IMR-90 (cell line): ENCODE results near the gene MRTFB. TPM values are rescaled to one million over a fixed set of nuclear protein-coding genes. Genes with fewer than 3 reads are reported as not detected.

ENCODE experiments used
- ATAC-seq: fragments of 200-7000 bp; cut with Tn5 transposase; 2 replicates; pipeline ENCODE4 v1.9.1; 2020; ENCODE audit warnings: low read depth, mild to moderate bottlenecking, moderate library complexity
- BruUV-seq: library from RNA; stranded (reverse); fragments of 400-500 nt; replicated peaks from 2 replicates; lab custom pipeline; 2021; lab: Mats Ljungman, UMichigan
- CTCF ChIA-PET: fragments of 300-600 bp; formaldehyde crosslinking; extraction: SDS; loops from one replicate; lab custom pipeline; 2021; ENCODE audit warnings: antibody characterized with exemption; lab: Yijun Ruan, JAX
- POLR2A ChIA-PET: fragments of 300-600 bp; sonication (Branson Sonifier 250); formaldehyde crosslinking; loops from one replicate; lab custom pipeline; 2022; ENCODE audit warnings: antibody characterized with exemption; ENCODE audit not compliant: unreplicated experiment; lab: Charles Lee
- DNase-seq: peaks from one replicate; pipeline ENCODE4 v3.0.0; 2013
- H2AFZ ChIP-seq: replicated peaks from 2 replicates; pipeline ENCODE3; 2013; ENCODE audit warnings: low read length, mild to moderate bottlenecking; ENCODE audit not compliant: poor library complexity
- H2AK5ac ChIP-seq: 2 replicates; pipeline ENCODE4 v1.6.1; 2013; ENCODE audit warnings: low read depth, low read length, inconsistent platforms
- H2AK9ac ChIP-seq: replicated peaks from 2 replicates; pipeline ENCODE3; 2013; ENCODE audit warnings: mild to moderate bottlenecking, low read depth, low read length, moderate library complexity; ENCODE audit not compliant: poor library complexity
- H2BK120ac ChIP-seq: 2 replicates; pipeline ENCODE4 v1.6.1; 2013; ENCODE audit warnings: low read depth, low read length, inconsistent platforms
- H2BK15ac ChIP-seq: 3 replicates; pipeline ENCODE4 v1.6.1; 2013; ENCODE audit warnings: low read depth, low read length, inconsistent platforms
- H2BK20ac ChIP-seq: 2 replicates; pipeline ENCODE4 v1.6.1; 2013; ENCODE audit warnings: low read depth, mild to moderate bottlenecking, inconsistent platforms, low read length, moderate library complexity
- H2BK5ac ChIP-seq: 2 replicates; pipeline ENCODE4 v1.6.1; 2013; ENCODE audit warnings: mild to moderate bottlenecking, low read depth, low read length, inconsistent platforms; ENCODE audit not compliant: poor library complexity, severe bottlenecking
- H3K14ac ChIP-seq: replicated peaks from 2 replicates; pipeline ENCODE4 v1.6.1; 2013; ENCODE audit warnings: low read depth, low read length, inconsistent platforms
- H3K18ac ChIP-seq: 2 replicates; pipeline ENCODE4 v1.6.1; 2013; ENCODE audit warnings: low read depth, low read length, control low read depth
- H3K23ac ChIP-seq: 2 replicates; pipeline ENCODE4 v1.6.1; 2013; ENCODE audit warnings: low read depth, low read length, inconsistent platforms
- H3K27ac ChIP-seq: 2 replicates; pipeline ENCODE4 v1.5.1; 2013; ENCODE audit warnings: mild to moderate bottlenecking, control low read depth, low read length; ENCODE audit not compliant: insufficient read depth
- H3K27me3 ChIP-seq: 2 replicates; pipeline ENCODE4 v1.6.1; 2013; ENCODE audit warnings: low read length; ENCODE audit not compliant: control insufficient read depth, insufficient read depth
- H3K36me3 ChIP-seq: 2 replicates; pipeline ENCODE4 v1.6.1; 2013; ENCODE audit warnings: low read length, mixed read lengths; ENCODE audit not compliant: control insufficient read depth, insufficient read depth
- H3K4ac ChIP-seq: 2 replicates; pipeline ENCODE4 v1.6.1; 2013; ENCODE audit warnings: low read depth, low read length, inconsistent platforms
- H3K4me1 ChIP-seq: 2 replicates; pipeline ENCODE4 v1.6.1; 2013; ENCODE audit warnings: low read length, mixed read lengths; ENCODE audit not compliant: control insufficient read depth, insufficient read depth
- H3K4me2 ChIP-seq: 2 replicates; pipeline ENCODE4 v1.6.1; 2013; ENCODE audit warnings: low read depth, mild to moderate bottlenecking, control low read depth, low read length, moderate library complexity
- H3K4me3 ChIP-seq: 2 replicates; pipeline ENCODE4 v1.5.1; 2013; ENCODE audit warnings: low read depth, mild to moderate bottlenecking, control low read depth, low read length, moderate library complexity; ENCODE audit not compliant: insufficient read depth
- H3K56ac ChIP-seq: 2 replicates; pipeline ENCODE4 v1.6.1; 2013; ENCODE audit warnings: low read length, inconsistent platforms; ENCODE audit not compliant: insufficient read depth; ENCODE audit errors: extremely low read depth
- H3K79me1 ChIP-seq, 2 experiments: 2 replicates each; pipeline ENCODE4 v1.6.1; 2013; ENCODE audit warnings: low read length in 2 of 2, inconsistent platforms in 1 of 2, low read depth in 1 of 2
- H3K9ac ChIP-seq: 2 replicates; pipeline ENCODE4 v1.6.1; 2013; ENCODE audit warnings: low read depth, low read length, control low read depth
- H3K9me1 ChIP-seq: 2 replicates; pipeline ENCODE4 v1.6.1; 2013; ENCODE audit warnings: low read length, inconsistent platforms; ENCODE audit not compliant: insufficient read depth
- H3K9me3 ChIP-seq: 2 replicates; pipeline ENCODE4 v1.6.1; 2013; ENCODE audit warnings: low read length; ENCODE audit not compliant: control insufficient read depth, insufficient read depth
- H4K20me1 ChIP-seq: 2 replicates; pipeline ENCODE4 v1.6.1; 2013; ENCODE audit warnings: low read length, inconsistent platforms; ENCODE audit not compliant: insufficient read depth
- H4K5ac ChIP-seq: 2 replicates; pipeline ENCODE4 v1.6.1; 2013; ENCODE audit warnings: mild to moderate bottlenecking, low read depth, low read length, control low read depth
- H4K8ac ChIP-seq, 2 experiments: 2 replicates each; pipeline ENCODE4 v1.6.1; 2013; ENCODE audit warnings: low read depth in 2 of 2, low read length in 2 of 2, control low read depth in 1 of 2, inconsistent platforms in 1 of 2
- H4K91ac ChIP-seq: 2 replicates; pipeline ENCODE4 v1.6.1; 2013; ENCODE audit warnings: low read depth, low read length, inconsistent platforms; ENCODE audit not compliant: insufficient read depth
- BHLHE40 ChIP-seq: fragments of 150-350 bp; IDR thresholded peaks from 2 replicates; pipeline ENCODE4 v1.6.1; 2016; ENCODE audit warnings: mild to moderate bottlenecking, low read depth, low read length
- CEBPB ChIP-seq: IDR thresholded peaks from 2 replicates; pipeline ENCODE4 v1.6.1; 2012; ENCODE audit warnings: low read depth, low read length, improper control_type of control experiment
- CHD1 ChIP-seq: IDR thresholded peaks from 2 replicates; pipeline ENCODE4 v1.6.1; 2012; ENCODE audit warnings: low read depth, low read length, improper control_type of control experiment
- FOS ChIP-seq: fragments of 150-350 bp; IDR thresholded peaks from 2 replicates; pipeline ENCODE4 v1.6.1; 2016; ENCODE audit warnings: low read depth, low read length
- MAFK ChIP-seq: IDR thresholded peaks from 2 replicates; pipeline ENCODE4 v1.6.1; 2012; ENCODE audit warnings: low read depth, low read length, improper control_type of control experiment
- MAZ ChIP-seq: IDR thresholded peaks from 2 replicates; pipeline ENCODE4 v1.6.1; 2012; ENCODE audit warnings: low read depth, mild to moderate bottlenecking, low read length, improper control_type of control experiment, moderate library complexity, borderline replicate concordance
- MXI1 ChIP-seq: IDR thresholded peaks from 2 replicates; pipeline ENCODE4 v1.6.1; 2012; ENCODE audit warnings: low read depth, mild to moderate bottlenecking, low read length, moderate library complexity, borderline replicate concordance
- NFE2L2 ChIP-seq: fragments of 150-350 bp; IDR thresholded peaks from 2 replicates; pipeline ENCODE4 v1.6.1; 2016; ENCODE audit warnings: low read depth, mild to moderate bottlenecking, low read length
- POLR2A ChIP-seq: IDR thresholded peaks from 2 replicates; pipeline ENCODE4 v1.6.1; 2012; ENCODE audit warnings: mild to moderate bottlenecking, low read depth, low read length
- RAD21 ChIP-seq: IDR thresholded peaks from 2 replicates; pipeline ENCODE4 v1.6.1; 2012; ENCODE audit warnings: low read length, improper control_type of control experiment
- RCOR1 ChIP-seq: IDR thresholded peaks from 2 replicates; pipeline ENCODE4 v1.6.1; 2012; ENCODE audit warnings: mild to moderate bottlenecking, low read length, improper control_type of control experiment; ENCODE audit not compliant: insufficient replicate concordance
- RFX5 ChIP-seq: IDR thresholded peaks from 2 replicates; pipeline ENCODE4 v1.8.0; 2012; ENCODE audit warnings: low read depth, mild to moderate bottlenecking, low read length, moderate library complexity
- SMC3 ChIP-seq: fragments of 150-350 bp; IDR thresholded peaks from 2 replicates; pipeline ENCODE4 v1.6.1; 2016; ENCODE audit warnings: low read depth, mild to moderate bottlenecking, antibody characterized with exemption, low read length, moderate library complexity
- WGBS, 2 experiments: methylation state at CpG; one replicate each; pipeline versions ENCODE4 v1.1.5 to v1.1.7; 2013; ENCODE audit warnings: missing lambda C conversion rate in 2 of 2; ENCODE audit not compliant: insufficient read length in 1 of 2; ENCODE audit errors: extremely low coverage in 2 of 2; 5-methylcytosine and 5-hydroxymethylcytosine counted together
- dilution Hi-C: fragments of 300-500 bp; cut with HindIII; formaldehyde crosslinking; loops from one replicate; pipeline ENCODE4 v1.14.3; 2018; ENCODE audit warnings: low sequenced_read_pairs; ENCODE audit not compliant: unreplicated experiment
- in situ Hi-C: fragments of 300-500 bp; cut with MboI; formaldehyde crosslinking; loops from 3 replicates; pipeline ENCODE4 v1.14.3; 2019; ENCODE audit warnings: low sequenced_read_pairs, inconsistent platforms, mixed read lengths
- intact Hi-C: fragments of 100-400 bp; cut with micrococcal nuclease; formaldehyde crosslinking; loops from 2 replicates; pipeline ENCODE4 v1.10.0; 2022
- polyA plus RNA-seq, 3 experiments: library from polyadenylated mRNA; depleted of rRNA; stranded (reverse); fragments of >200 nt; gene quantifications; 2 replicates each; pipeline ENCODE4 v1.2.3, GENCODE V29; 2012; ENCODE audit warnings: low replicate concordance in 1 of 3
- total RNA-seq: library from RNA; depleted of rRNA; stranded (reverse); fragments of >200 nt; gene quantifications from 2 replicates; pipeline ENCODE4 v1.2.3, GENCODE V29; 2012
- TF ChIP-seq, protein P1 (sequence below): fragments of 150-350 bp; IDR thresholded peaks from 2 replicates; pipeline ENCODE4 v1.6.1; 2016; ENCODE audit warnings: low read depth, mild to moderate bottlenecking, low read length, moderate library complexity, borderline replicate concordance
- TF ChIP-seq, protein P2 (sequence below): fragments of 150-350 bp; IDR thresholded peaks from 2 replicates; pipeline ENCODE4 v1.6.1; 2017; ENCODE audit warnings: mild to moderate bottlenecking, antibody characterized with exemption, low read length, low read depth
- TF ChIP-seq, protein P3 (sequence below): conservative IDR thresholded peaks from 2 replicates; pipeline ENCODE4 v1.5.1; 2012; ENCODE audit warnings: mild to moderate bottlenecking, low read depth, low read length, improper control_type of control experiment

MRTFB gene
- total and polyA plus RNA-seq, 2 of the 4 experiments (the other 2 are of a cell fraction): 4.4 to 5.4 TPM

DNA sequence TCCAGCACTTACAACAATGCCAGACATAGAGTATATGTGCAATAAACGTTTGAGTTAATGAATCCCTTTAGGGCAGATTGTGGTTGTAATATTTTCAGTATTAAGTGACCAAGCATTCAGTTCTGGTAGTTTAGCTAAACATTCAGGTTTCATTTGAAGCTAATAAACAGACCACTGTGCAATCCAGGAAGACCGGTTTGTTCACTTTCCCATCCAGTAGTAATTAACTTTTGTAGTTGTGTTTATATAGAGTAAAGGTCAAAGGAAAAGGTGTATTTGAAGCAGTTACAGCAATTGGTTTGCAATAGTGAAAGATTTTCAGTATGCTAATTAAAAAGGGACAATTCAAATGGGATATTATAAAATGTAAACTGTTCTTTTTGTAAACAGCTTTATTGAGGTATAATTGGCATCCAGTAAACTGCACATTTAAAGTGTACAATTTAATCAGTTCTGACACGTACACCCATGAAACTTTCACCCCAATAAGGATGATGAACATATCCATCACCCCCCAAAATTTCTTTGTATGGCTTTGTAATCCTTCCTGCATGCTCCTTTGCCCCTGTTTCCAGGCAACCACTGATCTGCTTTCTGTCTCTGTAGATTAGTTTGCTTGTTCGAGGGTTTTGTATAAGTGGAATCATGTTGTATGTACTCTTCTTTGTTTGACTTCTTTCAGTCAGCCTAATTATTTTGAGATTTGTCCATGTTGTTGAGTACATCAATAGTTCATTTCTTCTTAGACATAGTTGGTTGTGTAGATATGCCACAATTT is 26.3 kb downstream of the MRTFB start:
- no peak overlapping the region for H4K8ac ChIP-seq
- DNase-seq (no peak), ATAC-seq (no peak)
- H3K23ac ChIP-seq: no peak overlapping the region
- H3K4ac ChIP-seq: no peak overlapping the region
- H4K20me1 ChIP-seq: no peaks in the 10 kb centered on the region
- H3K79me1 ChIP-seq: peaks cover 6 to 18% of the 10 kb centered on the region in 2 experiments; a peak in 3 of 4 replicates
- no peaks in the 10 kb centered on the region for H3K9me3 ChIP-seq
- no peak overlapping the region for H3K4me2 ChIP-seq
- H3K56ac ChIP-seq: no peak overlapping the region
- no peak overlapping the region for H3K4me3 ChIP-seq
- H3K14ac ChIP-seq: no peak overlapping the region
- H3K4me1 ChIP-seq: no peaks in the 10 kb centered on the region
- ChIA-PET POLR2A (no interaction called here), CTCF (no interaction called here)
- no peaks in the 10 kb centered on the region for H3K9me1 ChIP-seq
- H3K27me3 ChIP-seq: no peaks in the 10 kb centered on the region
- no peak overlapping the region for H2BK20ac ChIP-seq
- no peak overlapping the region for H2BK5ac ChIP-seq
- no peak overlapping the region for H2BK120ac ChIP-seq
- WGBS, 2 experiments: 67% methylated on average over 1 of the region's 4 CpGs; no CpG with 5 or more reads in 1 of the 2 experiments
- H3K36me3 ChIP-seq: no peaks in the 10 kb centered on the region
- intact Hi-C loops: no loop called here
- H3K9ac ChIP-seq: no peak overlapping the region
- H2AFZ ChIP-seq: no peak overlapping the region
- H4K91ac ChIP-seq: no peak overlapping the region
- no peak overlapping the region for H2AK5ac ChIP-seq
- no peak for TF ChIP-seq SMC3
- no peak for TF ChIP-seq MAZ
- no peak for TF ChIP-seq POLR2A
- no peak for TF ChIP-seq CEBPB
- TF ChIP-seq BHLHE40: no peak
- no peak for TF ChIP-seq CHD1
- TF ChIP-seq, protein P1, sequence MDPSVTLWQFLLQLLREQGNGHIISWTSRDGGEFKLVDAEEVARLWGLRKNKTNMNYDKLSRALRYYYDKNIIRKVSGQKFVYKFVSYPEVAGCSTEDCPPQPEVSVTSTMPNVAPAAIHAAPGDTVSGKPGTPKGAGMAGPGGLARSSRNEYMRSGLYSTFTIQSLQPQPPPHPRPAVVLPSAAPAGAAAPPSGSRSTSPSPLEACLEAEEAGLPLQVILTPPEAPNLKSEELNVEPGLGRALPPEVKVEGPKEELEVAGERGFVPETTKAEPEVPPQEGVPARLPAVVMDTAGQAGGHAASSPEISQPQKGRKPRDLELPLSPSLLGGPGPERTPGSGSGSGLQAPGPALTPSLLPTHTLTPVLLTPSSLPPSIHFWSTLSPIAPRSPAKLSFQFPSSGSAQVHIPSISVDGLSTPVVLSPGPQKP: no peak
- no peak for TF ChIP-seq RAD21
- TF ChIP-seq, protein P2, sequence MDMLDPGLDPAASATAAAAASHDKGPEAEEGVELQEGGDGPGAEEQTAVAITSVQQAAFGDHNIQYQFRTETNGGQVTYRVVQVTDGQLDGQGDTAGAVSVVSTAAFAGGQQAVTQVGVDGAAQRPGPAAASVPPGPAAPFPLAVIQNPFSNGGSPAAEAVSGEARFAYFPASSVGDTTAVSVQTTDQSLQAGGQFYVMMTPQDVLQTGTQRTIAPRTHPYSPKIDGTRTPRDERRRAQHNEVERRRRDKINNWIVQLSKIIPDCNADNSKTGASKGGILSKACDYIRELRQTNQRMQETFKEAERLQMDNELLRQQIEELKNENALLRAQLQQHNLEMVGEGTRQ: no peak
- no peak for TF ChIP-seq NFE2L2
- no peak for TF ChIP-seq FOS
- no peak for TF ChIP-seq MXI1
- no peak for TF ChIP-seq MAFK
- no peak for TF ChIP-seq RFX5
- TF ChIP-seq RCOR1: no peak
- TF ChIP-seq, protein P3, sequence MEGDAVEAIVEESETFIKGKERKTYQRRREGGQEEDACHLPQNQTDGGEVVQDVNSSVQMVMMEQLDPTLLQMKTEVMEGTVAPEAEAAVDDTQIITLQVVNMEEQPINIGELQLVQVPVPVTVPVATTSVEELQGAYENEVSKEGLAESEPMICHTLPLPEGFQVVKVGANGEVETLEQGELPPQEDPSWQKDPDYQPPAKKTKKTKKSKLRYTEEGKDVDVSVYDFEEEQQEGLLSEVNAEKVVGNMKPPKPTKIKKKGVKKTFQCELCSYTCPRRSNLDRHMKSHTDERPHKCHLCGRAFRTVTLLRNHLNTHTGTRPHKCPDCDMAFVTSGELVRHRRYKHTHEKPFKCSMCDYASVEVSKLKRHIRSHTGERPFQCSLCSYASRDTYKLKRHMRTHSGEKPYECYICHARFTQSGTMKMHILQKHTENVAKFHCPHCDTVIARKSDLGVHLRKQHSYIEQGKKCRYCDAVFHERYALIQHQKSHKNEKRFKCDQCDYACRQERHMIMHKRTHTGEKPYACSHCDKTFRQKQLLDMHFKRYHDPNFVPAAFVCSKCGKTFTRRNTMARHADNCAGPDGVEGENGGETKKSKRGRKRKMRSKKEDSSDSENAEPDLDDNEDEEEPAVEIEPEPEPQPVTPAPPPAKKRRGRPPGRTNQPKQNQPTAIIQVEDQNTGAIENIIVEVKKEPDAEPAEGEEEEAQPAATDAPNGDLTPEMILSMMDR: no peak
- in situ Hi-C loops: no loop called here
- H3K18ac ChIP-seq: no peak overlapping the region
- H4K5ac ChIP-seq: no peak overlapping the region
- dilution Hi-C loops: no loop called here
- no peak overlapping the region for H3K27ac ChIP-seq
- H2BK15ac ChIP-seq: no peak overlapping the region
- no peak overlapping the region for H2AK9ac ChIP-seq
- BruUV-seq: no TSS peak
